ENCODE results near the gene PCBD2. TPM values are rescaled to one million over a fixed set of nuclear protein-coding genes. Genes with fewer than 3 reads are reported as not detected.

PCBD2 gene
- total and polyA plus RNA-seq, 2 experiments from 2014 or later = 8.7 to 16.0 TPM

DNA sequence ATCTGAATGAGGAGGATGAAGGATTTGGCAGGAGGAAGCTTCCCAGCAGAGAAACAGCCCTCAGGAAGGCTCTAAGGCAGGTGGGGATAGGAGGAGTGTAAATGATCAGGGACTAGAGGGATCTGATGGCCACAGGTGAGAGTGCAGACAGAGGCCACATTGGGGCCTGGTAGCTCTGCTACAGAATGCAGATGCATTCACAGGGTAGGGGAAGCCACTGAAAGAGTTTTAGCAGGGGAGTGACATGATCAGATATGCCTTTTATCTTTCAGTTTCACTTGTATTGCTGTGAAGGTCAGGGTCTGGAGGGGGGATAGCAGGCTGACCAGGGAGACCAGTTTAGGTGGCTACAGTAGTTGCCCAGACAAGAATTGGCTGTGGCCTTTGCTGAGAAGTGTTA lies 27.8 kb upstream of the PCBD2 start:
- no peaks in the 10 kb centered on the region for H3K36me3 ChIP-seq (ENCODE audit: insufficient read depth)
- no peaks in the 10 kb centered on the region for H3K9me2 ChIP-seq (ENCODE audit: insufficient read depth)
- peaks cover 27% of the 10 kb centered on the region for H3K79me2 ChIP-seq (replicated peaks; ENCODE audit: insufficient read depth)
- Mint-ChIP-seq H3K4me3 (no peak overlapping the region), H3K36me3 (ENCODE audit: low read depth) (peaks cover 2% of the 10 kb centered on the region), H3K27me3 (ENCODE audit: insufficient read depth, low read depth, poor library complexity) (peaks cover 9% of the 10 kb centered on the region), H3K9me3 (no peaks in the 10 kb centered on the region), H3K4me1 (peaks cover 15% of the 10 kb centered on the region), H3K27ac (peak overlapping the region; percentile 2; the same call in 1 of the 2 replicates)
- H2AFZ ChIP-seq = no peak overlapping the region
- H3K27ac ChIP-seq (ENCODE audit: low read depth) = no peak overlapping the region
- DNase-seq (ENCODE audit: low spot score) (no peak), ATAC-seq (no peak)
- H3K4me2 ChIP-seq = no peak overlapping the region
- no peaks in the 10 kb centered on the region for H3K27me3 ChIP-seq (ENCODE audit: insufficient read depth)
- H3K4me3 ChIP-seq = no peak overlapping the region
- H4K20me1 ChIP-seq (replicated peaks; ENCODE audit: insufficient read depth) = no peaks in the 10 kb centered on the region
- TF ChIP-seq CREB1 (CRISPR knock-in tag; IDR thresholded peaks at IDR 0.05; ENCODE audit: low read depth) = no peak
- TF ChIP-seq, protein P1, sequence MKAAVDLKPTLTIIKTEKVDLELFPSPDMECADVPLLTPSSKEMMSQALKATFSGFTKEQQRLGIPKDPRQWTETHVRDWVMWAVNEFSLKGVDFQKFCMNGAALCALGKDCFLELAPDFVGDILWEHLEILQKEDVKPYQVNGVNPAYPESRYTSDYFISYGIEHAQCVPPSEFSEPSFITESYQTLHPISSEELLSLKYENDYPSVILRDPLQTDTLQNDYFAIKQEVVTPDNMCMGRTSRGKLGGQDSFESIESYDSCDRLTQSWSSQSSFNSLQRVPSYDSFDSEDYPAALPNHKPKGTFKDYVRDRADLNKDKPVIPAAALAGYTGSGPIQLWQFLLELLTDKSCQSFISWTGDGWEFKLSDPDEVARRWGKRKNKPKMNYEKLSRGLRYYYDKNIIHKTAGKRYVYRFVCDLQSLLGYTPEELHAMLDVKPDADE (IDR thresholded peaks at IDR 0.05) = no peak
- TF ChIP-seq NANOG (IDR thresholded peaks at IDR 0.05; ENCODE audit: borderline replicate concordance) = no peak
- TF ChIP-seq, protein P2, sequence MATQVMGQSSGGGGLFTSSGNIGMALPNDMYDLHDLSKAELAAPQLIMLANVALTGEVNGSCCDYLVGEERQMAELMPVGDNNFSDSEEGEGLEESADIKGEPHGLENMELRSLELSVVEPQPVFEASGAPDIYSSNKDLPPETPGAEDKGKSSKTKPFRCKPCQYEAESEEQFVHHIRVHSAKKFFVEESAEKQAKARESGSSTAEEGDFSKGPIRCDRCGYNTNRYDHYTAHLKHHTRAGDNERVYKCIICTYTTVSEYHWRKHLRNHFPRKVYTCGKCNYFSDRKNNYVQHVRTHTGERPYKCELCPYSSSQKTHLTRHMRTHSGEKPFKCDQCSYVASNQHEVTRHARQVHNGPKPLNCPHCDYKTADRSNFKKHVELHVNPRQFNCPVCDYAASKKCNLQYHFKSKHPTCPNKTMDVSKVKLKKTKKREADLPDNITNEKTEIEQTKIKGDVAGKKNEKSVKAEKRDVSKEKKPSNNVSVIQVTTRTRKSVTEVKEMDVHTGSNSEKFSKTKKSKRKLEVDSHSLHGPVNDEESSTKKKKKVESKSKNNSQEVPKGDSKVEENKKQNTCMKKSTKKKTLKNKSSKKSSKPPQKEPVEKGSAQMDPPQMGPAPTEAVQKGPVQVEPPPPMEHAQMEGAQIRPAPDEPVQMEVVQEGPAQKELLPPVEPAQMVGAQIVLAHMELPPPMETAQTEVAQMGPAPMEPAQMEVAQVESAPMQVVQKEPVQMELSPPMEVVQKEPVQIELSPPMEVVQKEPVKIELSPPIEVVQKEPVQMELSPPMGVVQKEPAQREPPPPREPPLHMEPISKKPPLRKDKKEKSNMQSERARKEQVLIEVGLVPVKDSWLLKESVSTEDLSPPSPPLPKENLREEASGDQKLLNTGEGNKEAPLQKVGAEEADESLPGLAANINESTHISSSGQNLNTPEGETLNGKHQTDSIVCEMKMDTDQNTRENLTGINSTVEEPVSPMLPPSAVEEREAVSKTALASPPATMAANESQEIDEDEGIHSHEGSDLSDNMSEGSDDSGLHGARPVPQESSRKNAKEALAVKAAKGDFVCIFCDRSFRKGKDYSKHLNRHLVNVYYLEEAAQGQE (IDR thresholded peaks at IDR 0.05; ENCODE audit: unreplicated experiment) = no peak
- no peak for TF ChIP-seq POLR2AphosphoS5 (IDR thresholded peaks at IDR 0.05; ENCODE audit: low read depth)
- no peak for TF ChIP-seq ZNF114 (CRISPR knock-in tag; IDR thresholded peaks at IDR 0.05)
- no peak for TF ChIP-seq ZNF331 (CRISPR knock-in tag; IDR thresholded peaks at IDR 0.05; ENCODE audit: low read depth)
- TF ChIP-seq STAT1 (IDR thresholded peaks at IDR 0.05; ENCODE audit: unreplicated experiment) = no peak
- TF ChIP-seq EZH2 (IDR thresholded peaks at IDR 0.05; ENCODE audit: low read depth, unreplicated experiment) = no peak
- no peak for TF ChIP-seq EZH2phosphoT487 (IDR thresholded peaks at IDR 0.05; ENCODE audit: unreplicated experiment)
- TF ChIP-seq, protein P3, sequence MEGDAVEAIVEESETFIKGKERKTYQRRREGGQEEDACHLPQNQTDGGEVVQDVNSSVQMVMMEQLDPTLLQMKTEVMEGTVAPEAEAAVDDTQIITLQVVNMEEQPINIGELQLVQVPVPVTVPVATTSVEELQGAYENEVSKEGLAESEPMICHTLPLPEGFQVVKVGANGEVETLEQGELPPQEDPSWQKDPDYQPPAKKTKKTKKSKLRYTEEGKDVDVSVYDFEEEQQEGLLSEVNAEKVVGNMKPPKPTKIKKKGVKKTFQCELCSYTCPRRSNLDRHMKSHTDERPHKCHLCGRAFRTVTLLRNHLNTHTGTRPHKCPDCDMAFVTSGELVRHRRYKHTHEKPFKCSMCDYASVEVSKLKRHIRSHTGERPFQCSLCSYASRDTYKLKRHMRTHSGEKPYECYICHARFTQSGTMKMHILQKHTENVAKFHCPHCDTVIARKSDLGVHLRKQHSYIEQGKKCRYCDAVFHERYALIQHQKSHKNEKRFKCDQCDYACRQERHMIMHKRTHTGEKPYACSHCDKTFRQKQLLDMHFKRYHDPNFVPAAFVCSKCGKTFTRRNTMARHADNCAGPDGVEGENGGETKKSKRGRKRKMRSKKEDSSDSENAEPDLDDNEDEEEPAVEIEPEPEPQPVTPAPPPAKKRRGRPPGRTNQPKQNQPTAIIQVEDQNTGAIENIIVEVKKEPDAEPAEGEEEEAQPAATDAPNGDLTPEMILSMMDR (conservative IDR thresholded peaks at IDR 0.05; ENCODE audit: low read depth in 2 of 2) = no peak
- no peak for TF ChIP-seq JUNB (IDR thresholded peaks at IDR 0.05; ENCODE audit: unreplicated experiment)
- TF ChIP-seq, protein P4, sequence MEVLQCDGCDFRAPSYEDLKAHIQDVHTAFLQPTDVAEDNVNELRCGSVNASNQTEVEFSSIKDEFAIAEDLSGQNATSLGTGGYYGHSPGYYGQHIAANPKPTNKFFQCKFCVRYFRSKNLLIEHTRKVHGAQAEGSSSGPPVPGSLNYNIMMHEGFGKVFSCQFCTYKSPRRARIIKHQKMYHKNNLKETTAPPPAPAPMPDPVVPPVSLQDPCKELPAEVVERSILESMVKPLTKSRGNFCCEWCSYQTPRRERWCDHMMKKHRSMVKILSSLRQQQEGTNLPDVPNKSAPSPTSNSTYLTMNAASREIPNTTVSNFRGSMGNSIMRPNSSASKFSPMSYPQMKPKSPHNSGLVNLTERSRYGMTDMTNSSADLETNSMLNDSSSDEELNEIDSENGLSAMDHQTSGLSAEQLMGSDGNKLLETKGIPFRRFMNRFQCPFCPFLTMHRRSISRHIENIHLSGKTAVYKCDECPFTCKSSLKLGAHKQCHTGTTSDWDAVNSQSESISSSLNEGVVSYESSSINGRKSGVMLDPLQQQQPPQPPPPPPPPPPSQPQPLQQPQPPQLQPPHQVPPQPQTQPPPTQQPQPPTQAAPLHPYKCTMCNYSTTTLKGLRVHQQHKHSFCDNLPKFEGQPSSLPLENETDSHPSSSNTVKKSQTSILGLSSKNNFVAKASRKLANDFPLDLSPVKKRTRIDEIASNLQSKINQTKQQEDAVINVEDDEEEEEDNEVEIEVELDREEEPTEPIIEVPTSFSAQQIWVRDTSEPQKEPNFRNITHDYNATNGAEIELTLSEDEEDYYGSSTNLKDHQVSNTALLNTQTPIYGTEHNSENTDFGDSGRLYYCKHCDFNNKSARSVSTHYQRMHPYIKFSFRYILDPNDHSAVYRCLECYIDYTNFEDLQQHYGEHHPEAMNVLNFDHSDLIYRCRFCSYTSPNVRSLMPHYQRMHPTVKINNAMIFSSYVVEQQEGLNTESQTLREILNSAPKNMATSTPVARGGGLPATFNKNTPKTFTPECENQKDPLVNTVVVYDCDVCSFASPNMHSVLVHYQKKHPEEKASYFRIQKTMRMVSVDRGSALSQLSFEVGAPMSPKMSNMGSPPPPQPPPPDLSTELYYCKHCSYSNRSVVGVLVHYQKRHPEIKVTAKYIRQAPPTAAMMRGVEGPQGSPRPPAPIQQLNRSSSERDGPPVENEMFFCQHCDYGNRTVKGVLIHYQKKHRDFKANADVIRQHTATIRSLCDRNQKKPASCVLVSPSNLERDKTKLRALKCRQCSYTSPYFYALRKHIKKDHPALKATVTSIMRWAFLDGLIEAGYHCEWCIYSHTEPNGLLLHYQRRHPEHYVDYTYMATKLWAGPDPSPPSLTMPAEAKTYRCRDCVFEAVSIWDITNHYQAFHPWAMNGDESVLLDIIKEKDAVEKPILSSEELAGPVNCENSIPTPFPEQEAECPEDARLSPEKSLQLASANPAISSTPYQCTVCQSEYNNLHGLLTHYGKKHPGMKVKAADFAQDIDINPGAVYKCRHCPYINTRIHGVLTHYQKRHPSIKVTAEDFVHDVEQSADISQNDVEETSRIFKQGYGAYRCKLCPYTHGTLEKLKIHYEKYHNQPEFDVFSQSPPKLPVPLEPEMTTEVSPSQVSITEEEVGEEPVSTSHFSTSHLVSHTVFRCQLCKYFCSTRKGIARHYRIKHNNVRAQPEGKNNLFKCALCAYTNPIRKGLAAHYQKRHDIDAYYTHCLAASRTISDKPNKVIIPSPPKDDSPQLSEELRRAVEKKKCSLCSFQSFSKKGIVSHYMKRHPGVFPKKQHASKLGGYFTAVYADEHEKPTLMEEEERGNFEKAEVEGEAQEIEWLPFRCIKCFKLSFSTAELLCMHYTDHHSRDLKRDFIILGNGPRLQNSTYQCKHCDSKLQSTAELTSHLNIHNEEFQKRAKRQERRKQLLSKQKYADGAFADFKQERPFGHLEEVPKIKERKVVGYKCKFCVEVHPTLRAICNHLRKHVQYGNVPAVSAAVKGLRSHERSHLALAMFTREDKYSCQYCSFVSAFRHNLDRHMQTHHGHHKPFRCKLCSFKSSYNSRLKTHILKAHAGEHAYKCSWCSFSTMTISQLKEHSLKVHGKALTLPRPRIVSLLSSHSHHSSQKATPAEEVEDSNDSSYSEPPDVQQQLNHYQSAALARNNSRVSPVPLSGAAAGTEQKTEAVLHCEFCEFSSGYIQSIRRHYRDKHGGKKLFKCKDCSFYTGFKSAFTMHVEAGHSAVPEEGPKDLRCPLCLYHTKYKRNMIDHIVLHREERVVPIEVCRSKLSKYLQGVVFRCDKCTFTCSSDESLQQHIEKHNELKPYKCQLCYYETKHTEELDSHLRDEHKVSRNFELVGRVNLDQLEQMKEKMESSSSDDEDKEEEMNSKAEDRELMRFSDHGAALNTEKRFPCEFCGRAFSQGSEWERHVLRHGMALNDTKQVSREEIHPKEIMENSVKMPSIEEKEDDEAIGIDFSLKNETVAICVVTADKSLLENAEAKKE (CRISPR knock-in tag; IDR thresholded peaks at IDR 0.05) = no peak
- 0 out of 2 replicates have a peak, but pooled peaks cover 6% of the 10 kb centered on the region for H3F3A ChIP-seq (replicated peaks; ENCODE audit: low read depth)
- peaks cover 14% of the 10 kb centered on the region; the same call in 1 of the 2 replicates for H3K4me1 ChIP-seq (ENCODE audit: insufficient read depth)

Data from GM23338 (cell line).